GM18909 (cell line): Measurements from ENCODE around the gene NPTN.
"Not testable (repeated sequence)": the region's sequence is repeated elsewhere in the genome, so short reads cannot be mapped to it uniquely, and the experiment has no call there.

ENCODE experiments used
- ATAC-seq: cut with Tn5 transposase; IDR thresholded peaks from one replicate; pipeline ENCODE4 v1.9.1; 2021; ENCODE audit warnings: mild to moderate bottlenecking; ENCODE audit not compliant: unreplicated experiment, poor library complexity

Gene NPTN

DNA sequence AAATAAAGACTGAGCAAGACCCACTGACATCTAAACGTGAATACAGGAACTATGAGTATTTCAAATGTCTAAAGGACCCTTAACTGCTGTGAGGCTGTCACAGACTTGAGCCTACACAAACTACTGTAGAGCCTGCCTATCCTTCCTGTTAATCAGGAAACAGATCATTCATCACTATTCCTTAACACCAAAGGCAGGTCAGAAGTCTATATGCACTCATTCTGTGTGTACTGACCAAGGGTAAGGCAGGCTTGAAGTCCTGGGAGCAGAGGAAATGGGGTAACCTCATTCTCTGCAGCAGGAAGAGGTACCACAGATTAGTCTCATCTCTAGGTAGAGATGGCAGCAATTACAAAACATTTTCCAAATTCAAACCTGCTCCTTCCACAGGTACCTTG lies 30.7 kb downstream of the NPTN start:
- ATAC-seq = no peak

DNA sequence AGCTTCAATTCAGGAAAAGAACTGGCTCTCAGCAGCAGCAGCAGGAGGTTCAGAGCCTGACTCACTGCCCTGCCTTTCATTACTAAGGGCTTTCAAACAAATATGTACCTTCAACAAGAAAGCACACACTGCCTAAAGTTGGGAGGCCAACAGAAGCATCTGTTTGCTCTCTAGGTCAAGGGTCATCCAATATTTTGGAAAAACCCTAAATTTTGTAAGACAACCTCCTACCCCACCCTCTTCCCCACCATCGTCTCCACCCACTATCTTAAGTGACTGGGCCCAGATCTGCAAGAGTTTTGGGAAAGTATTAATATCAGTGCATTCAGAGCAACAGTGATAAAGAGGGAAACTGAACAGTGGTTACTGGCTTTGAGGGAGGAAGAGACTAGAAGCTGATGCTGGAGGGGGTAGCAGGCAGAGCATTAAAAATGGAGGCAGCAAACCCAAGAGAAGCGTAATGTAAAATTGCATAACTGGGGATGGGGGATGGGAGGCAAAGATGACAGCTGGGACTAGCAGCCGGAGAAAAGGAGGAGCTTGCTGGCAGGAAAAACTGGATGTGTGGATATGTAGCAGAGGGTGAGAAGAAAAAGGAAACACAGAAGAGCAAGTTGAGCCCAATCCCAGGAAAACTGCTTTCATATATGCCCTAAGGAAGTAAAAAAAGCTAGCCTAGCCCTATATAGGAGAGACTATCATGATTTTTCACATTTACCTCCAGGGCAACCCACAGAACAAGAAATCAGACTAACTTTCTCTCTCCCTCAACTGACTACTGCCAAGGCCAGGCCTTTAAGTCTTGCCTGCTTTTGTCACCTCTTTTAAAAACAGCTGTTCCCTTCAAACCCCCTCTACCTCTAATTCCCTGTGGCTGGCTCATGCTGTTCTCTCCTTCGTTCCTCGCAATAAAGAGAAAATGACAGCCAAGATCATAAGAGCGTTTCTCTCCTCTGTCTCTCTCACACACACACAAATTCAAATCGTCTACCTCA lies 31.4 kb downstream of the NPTN start:
- no peak for ATAC-seq

DNA sequence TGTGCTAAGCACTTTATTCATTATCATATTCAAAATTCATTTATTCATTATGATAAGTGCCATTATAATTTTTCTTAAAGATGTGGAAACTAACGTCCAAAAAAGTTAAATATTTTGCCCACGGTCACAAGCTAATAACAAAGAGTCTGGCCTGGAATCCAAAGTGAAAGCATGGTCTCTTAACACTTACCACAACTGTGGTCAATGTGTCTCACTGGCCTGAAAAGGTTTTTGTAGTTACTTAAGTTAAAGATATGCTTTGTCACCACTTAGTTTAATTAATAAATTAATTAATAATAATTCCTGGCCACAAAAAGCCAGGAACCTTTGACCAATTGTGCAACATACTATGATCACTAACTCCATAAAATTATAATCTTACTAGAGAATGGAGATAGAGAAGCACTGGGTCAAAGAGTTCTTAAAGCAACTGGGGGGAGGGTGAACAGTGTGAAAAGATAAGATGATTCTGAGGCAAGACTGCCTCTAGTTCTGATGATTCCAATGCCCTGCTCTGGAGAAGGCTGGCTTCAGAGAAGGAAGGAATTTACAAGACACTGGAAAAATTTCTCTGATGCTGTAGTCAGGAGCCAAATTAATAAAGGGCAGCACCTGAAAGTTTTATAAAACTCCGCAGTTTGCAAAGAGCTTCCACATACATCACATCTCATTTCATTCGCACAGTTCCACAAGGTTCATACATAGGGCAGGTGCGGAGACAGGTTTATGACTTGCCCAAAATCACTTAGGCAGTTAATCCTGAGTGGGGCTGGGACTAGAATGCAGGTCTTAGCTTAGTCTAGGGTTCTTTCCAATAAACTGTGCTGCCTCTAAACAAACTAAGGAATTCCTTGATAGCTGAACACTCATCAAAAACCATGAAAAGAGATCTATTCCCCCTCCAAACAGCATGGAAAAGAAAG lies 32.5 kb downstream of the NPTN start:
- ATAC-seq = no peak

DNA sequence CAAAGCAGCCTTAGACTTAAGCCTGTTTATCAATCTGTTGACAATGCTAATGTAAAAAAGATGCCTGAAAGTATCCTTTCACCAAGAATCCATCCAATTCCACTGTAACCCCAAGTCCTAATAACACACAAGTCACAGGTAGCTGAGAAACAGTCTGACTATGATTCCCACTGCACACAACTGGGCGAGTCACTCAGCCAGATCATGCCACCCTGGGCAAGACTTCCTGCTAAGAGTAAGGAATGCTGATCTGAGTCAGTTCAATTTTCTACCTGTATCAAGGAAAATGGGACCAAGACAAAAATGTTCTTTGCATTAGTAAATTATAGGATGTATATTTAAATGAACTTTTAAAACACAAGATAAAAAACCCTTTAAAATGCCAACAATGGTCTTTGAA lies 33.3 kb downstream of the NPTN start:
- ATAC-seq = no peak

DNA sequence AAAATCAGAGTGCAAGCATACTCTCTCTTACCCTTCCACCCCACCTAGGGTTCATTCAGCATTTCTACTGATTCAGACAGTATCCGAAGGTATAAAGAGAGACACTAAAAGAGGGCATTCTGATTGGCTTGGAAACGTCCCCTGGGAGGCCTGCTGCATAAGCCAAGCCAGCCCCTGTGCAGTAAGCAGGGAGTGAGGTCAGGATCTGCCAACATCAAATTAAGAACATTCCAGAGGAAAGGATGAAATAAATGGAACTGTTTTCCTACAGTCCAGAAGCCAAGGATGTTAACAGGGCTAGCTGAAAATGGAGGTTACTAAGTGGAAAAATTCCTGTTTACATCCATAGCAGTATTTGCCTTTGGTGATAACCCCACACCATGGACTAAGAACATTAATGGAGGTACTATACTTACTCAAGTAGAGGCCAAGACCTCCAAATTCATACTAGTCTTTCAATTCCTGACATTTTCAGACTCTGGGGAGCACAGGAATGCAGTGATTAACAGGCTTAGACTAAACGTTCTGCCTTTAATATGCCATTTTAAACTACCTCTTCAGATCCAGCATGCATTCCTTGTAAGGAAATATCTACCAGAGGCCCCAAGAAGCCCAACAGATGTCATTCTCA lies 34.5 kb downstream of the NPTN start:
- ATAC-seq = no peak

DNA sequence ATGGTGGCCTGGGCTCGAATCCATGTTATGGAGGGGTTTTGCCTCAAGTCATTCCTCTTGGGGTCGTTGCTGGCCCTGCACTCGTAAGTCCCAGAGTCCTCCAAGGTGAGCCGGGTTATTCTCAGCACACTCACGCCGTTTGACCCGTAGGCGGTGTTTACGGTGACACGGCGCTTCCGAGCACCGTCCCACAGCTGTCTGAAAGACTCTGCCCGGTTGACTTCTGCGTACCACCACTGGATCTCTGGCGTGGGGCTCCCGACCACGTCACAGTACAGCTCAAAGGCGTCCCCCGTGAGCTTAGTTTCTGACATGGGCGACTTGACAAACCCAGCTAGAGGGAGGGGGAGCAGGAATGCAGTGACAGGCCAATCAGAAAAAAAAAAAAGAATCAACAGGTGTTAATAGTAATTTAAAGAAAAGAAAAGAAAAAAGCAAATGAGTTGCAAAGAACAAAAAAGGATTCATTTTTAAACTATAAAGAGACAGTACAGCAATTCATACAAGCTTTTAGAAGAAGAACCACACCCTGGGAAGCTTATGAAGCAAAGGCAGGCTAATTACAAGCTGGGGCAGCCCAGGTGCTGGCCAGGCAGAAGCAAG lies 36.1 kb downstream of the NPTN start:
- no peak for ATAC-seq

DNA sequence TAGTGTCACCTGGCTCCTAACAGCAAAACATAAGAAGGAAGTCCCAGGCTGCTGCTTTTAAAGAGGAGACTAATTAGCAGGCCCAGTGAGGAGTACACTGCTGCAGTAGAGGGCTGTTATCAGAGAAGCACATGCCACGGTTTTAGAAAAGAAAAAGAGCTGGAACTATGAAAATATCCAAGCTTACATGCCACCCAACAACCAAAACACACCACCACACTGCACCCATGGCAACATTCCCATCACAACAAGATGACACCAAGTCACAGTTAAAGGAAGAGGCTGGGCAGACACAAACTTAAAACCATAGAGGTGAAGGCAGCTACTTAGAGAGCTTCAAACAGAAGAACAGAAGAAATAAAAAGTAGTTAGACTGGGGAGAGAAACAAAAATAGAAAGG lies 37.0 kb downstream of the NPTN start:
- ATAC-seq = no peak

DNA sequence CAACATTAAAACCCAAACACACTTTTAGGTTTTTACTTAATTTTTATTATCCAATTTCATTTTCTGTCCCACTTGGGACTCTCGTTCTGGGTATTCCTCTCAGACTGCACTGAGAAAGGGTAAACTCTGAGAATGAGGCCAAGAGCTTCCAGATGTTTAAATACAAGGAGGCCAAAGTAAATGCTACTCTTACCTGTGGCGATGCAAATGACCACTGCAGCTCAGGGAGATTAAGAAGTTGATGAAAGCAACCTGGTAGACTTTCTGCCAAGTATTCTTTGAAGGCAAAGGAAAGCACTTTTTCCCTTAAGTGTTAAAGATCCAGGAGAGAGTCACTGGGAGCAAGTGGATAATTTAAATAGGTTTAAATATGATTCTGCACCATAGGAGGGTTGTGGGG lies 39.1 kb downstream of the NPTN start:
- no peak for ATAC-seq

DNA sequence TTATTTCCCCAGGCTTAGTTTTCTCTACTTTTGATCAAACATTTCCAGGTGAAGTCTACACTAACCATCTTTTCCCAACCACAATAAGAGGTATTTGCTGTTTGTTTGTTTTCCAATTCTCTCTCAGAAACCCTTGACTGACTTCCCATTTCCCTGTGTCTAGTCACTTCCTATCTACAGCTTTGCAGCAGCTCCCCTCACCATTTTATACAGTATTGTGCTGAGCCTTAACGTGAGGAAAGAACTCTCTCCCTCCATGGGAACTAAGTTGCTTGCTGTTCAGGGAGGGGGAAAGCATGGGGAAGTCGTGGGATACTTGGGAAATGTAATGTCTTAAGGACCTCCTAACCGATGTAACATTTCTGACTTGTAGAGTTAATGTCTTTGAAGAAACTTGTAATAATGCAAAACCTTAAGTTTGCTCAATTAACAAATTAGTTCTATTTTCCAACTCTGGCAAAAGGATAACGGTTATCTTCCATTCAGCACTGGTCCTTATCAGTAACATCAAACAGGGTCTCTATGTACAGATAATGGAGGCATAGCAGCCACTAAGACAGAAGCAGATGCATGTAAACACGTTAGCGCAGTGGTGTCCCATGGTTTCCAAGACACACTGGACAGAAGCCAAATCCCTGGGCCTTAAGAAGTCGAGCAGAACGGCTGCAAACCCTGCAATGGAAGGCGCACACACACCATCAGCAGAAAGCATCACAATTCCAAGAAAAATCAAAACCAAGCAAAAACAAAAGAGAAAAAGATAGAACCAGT lies 39.7 kb downstream of the NPTN start:
- ATAC-seq = no peak

DNA sequence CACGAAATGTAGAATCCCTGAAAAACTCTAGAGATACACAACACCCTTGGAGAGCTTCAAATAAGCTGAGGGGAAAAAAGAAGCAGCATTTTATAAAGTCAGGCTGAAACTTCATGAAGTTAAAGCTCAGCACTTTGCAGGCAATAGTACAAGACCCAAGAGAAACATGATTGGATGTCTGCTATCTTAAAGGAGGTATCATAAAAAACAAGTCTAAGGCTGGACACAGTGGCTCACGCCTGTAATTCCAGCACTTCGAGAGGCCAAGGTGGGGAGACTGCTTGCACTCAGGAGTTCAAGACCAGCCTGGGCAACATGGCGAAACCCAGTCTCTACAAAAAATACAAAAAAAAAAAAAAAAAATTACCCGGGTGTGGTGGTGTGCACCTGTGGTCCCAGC lies 42.9 kb downstream of the NPTN start:
- no peak for ATAC-seq

DNA sequence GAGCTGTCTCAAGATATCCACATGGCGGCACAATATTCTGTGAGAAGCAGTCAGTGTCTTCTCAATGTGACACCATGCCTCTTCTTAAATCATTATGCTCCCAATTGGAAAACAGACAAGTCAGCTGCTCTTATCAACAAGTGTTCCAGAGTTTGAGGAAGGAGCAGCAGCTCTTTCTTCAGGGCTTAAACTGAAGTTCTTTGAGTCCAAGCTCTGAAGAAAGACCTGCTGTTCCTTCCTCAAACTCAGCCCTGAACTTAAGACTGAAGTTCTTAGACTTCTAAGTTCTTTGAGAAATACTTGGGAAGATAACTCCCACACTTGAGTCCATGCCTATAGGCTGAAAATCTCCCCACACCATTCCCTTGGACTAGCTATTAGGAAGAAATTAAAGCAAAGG lies 43.4 kb downstream of the NPTN start:
- ATAC-seq = no peak

DNA sequence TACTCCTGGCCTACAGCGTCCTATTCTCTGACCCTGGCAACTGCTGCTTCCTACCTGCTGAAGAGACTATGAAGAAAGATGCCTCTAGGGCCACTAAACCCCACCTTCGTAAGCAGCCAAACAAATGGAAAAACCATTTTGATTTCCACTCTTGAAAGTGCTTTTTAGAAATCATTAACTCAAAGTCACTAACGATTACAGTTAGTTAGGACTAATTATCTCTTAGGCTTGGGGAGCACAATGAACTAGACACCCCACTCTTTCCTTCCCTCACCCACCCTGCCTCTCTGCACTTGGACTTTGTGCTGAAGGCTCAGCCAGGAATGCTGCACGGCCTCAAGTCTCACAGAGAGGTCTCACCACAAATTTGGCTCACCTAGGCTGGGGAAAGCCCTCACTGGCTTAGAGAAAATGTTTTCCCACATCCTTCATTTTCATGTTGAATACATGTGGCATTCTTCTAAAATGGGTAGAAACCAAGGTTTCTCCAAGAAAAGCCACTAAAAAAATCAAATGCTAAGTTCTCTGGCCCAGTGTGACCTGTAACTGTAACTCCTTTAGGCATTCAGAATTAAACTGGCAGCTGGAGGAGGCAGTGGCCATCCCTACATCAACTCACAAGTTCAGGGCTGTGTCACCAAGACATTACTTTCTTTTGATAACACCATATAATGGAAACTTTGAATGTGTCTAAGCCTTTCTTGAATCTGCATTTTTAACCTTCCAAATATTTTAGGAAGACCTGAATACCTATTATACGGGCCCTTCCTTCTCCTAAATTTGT lies 47.1 kb downstream of the NPTN start:
- ATAC-seq = no peak

DNA sequence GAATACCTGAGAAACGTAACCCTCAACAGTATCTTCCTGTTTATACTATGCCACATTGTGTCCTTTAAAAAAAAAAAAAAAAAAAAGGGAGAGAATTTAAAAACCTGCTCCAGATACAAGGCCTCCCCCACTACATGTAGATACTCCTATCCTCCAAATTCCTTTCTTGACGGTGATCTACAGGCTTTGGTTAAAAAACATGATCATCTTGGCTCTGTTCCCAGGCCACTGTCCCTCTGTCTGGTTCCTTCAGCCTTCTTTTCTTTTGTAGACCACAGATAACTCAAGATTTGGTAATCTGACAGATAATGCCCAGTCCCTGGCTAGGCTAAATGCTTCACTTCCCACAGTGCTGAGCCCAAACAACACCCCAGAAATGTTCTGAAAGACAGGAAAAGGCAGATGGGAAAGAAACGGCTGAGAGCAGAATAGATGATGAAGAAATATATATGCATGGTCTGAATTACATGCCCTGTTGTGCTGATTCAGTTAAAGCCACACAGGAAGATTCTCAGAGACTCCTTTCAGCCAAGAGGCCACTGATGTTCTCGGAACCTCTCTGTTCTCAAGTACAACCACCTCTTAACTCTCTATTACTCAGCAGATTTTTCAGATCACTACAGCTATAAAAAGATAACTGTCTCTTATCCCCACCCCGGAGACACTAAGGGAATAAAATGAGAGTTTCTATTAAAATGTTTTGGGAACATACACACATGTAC lies 48.3 kb downstream of the NPTN start:
- ATAC-seq = no peak

DNA sequence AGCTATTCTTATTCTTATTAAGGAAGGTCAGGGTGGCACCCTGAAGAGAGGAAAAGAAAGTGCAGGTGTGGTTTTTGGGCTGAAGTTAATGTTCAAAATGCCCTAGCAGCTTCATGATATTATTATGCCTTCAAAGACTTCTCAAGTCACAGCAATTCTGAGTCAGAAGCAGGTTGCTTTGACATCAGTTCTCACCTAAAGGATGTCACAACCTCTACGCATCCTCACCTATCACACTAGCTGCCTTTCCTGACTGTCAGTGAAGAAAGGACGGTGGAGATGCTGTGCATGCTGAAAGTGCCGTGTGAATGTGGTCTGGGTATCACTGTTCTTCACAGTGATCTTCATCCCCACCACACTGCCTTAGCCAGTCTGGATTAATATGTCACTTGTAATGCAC lies 49.6 kb downstream of the NPTN start:
- no peak for ATAC-seq

DNA sequence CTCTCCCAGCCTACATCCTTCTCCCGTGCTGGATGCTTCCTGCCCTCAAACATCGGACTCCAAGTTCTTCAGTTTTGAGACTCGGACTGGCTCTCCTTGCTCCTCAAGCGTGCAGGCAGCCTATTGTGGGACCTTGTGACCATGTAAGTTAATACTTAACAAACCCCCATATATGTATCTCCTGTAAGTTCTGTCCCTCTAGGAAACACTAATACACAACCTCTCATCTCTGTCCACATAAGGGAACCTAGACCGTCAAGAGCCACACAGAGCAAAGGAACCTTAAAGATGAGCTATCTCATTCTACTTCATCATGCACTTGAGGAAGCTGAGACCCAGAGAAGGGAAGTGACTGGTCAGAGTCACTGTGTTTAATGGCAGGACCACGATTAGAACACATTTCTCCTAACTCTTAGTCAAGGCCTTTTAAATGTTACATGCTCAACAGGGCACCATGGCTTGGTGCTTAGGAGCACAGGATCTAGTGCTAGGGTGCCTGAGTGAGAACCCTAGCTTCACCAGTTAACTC lies 50.3 kb downstream of the NPTN start:
- no peak for ATAC-seq

DNA sequence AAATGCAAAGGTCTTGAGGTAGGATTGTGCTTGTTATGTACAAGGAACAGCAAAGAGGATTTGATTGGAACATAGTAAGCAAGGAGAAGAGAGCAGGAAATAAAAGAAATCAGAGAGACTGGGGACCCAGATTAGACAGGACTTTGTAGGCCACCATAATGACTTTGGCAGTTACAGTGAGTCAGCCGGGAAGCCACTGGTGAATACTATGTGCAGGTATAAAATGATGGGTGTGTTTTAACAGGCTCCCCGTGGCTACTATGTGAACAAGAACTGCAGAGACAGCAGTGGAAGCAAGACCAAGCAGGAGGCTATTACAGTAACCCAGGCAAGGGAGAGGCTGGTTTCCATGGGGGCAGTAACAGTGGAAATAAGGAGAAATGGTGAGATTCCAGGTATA lies 55.2 kb downstream of the NPTN start:
- no peak for ATAC-seq

DNA sequence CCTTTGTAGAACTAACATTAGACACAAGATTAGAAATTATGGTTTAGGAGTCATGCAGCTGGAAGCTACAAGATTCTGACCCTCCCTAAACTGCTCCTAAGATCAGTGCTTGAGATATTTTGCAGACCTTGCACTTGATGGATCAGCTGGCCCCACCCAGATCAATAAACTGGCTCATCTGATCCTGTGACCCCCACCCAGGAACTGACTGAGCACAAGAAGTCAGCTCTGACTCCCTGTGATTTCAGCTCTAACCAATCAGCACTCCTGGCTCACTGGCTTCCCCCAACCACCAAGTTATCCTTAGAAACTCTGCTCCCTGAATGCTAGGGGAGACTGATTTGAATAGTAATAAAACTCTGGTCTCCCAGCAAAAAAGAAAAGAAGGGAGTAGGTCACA lies 55.6 kb downstream of the NPTN start:
- not testable (repeated sequence) for ATAC-seq

DNA sequence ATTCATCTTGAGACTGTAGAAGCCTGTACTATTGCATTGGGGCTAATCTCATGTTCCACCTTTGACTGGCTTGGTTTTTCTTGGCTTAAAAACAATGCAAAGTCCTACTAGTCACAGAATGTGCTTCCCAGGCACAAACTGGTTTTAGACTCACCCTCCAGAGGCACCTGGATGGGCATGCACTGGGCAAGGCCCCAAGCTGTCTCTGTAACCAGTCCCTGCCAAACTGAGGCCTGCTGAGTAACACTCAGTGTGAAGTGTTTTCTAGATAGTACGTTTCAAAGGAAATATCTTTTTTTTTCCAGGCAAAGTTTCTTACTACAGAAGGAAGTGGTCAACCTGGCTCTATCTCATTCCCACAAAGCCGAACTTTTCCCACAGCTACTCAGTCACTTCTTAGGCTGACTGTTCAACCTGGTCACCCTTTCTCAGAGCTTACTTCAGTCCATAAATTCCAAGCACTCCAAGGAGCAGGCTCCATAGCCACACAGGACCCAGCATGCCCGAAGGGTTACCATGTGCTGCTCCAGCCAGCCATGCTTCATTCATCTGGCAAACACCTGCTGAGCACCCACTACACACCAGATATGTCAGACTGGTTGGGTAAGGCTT lies 57.4 kb downstream of the NPTN start:
- no peak for ATAC-seq
